Measurements from ENCODE around the gene SLC38A10.

DNA sequence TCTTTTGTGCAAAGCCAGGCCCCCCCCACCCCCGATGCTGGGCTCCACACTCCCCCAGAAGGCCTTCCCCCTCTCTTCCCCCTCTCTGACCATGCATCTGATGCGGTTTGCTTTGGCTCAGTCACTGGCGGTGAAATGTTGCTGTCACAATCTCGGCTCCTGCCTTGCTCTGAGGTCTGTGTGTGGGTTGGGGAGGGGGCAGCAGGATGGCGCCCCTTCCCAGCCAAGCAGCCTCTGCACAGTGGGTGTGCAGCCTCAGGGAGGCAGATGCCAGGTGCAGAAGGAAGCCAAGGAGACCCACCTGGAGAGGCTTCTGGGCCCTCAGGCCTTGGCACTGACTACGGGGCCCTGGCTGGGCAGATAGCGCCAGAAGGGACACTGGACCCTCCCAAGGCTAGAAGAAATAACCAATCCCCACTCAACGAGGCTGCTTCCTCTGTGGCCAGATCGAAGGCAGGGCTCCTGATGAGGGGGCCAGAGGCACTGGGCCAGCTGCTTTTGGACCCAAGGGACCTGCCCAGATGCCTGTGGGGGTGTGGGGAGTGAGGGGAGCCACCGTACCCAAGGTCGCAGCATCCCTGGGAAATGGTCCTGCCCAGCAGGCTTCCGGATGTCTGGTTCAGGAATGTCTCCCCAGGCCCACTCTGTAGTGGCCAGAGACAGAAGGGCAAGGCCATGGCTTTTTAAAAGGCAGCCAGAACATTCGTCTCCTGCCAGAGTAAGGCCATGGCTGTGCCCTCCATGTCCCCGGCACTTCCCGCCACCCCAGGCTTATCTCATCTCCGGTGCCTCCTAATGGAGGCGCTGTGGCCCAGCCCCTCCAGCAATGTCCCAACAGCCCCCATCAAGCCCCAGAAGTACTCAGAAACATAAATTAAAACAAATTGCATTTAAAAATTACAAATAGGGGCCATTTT, 43.4 kb upstream of the SLC38A10 start:
- TF ChIP-seq POLR2A (IDR thresholded peaks at IDR 0.05; ENCODE audit: low read length) = no peak
- TF ChIP-seq GATA1 (IDR thresholded peaks at IDR 0.05; ENCODE audit: low read depth, low read length) = no peak
